Measurements from ENCODE around the gene BCL6. TPM values are rescaled to one million over a fixed set of nuclear protein-coding genes. Genes with fewer than 3 reads are reported as not detected.

Gene BCL6
- total and polyA plus RNA-seq, 12 donors = 27.9 to 154 (median 47.6) TPM

DNA sequence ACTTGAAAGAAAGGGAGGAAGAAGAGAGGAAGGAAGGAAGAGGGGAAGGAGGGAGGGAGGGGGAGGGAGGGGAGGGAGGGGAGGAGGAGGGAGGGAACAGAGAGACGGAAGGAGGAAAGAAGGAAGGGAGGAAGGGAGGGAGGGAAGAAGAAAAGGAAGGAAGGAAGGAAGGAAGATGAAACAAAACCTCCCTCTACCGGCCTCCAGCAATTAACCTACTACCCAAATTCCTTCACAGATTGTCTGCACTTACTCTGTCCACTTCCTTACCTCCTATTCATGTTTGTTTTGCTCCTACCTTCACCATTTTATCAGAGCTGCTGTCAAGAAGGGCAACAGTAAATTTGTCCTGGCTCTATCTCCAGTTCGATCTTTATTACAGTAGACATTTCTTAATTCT is 44.6 kb upstream of the BCL6 start:
- intact Hi-C loops (cut with DNase I) = loop anchor here in 1 of 10 donors (10.0 kb wide), 1 partner anchor 125 kb away; no protein-coding TSS in a partner anchor

DNA sequence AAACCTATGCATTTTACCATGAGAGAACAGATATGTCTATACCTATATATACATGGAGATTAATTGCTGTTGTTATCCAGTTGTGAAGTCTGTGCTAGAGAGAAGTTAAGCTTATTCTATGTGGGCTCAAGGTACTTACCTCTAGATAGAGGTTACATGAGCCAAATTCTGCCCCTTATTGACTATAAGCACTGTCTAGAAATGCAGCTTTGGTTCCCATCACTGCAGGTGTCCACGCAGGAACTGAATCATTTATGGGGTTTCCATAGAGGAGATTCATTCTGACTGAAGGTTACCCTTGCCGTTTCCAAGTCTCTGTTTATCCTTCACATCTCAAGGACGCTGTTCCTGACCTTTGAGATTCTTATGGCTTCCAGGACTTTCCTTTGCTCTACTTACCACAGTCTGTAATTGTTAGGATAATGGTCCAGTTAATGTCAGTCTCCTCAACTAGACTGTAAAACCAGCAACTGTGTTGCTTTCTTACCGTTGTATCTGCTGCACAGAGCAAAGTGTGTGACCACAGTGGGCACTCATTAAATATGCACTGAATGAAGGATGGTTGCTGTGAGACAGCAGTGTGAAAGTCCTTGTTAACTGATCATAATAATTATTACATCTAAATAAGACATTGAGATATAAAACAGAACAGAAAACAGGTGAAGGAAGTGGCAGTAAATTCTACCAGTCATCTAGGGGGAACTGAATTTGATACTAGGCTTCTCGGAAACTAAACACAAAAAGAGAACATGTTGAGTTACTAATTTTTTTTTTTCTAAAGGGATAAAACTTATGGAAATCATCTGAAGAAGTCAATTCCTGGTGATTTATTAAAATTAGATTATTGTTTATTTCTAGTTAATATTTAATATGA is 44.0 kb upstream of the BCL6 start:
- H3K27ac ChIP-seq = peak overlapping the region in 1 of 10 donors; percentile 5
- no peak for ATAC-seq

More for the DNA sequence above, 44.6 kb upstream of the BCL6 start:
- no peaks in the 10 kb centered on the region for H3K36me3 ChIP-seq
- H3K4me3 ChIP-seq = no peak overlapping the region
- DNase-seq = no peak
- TF ChIP-seq, protein P1, sequence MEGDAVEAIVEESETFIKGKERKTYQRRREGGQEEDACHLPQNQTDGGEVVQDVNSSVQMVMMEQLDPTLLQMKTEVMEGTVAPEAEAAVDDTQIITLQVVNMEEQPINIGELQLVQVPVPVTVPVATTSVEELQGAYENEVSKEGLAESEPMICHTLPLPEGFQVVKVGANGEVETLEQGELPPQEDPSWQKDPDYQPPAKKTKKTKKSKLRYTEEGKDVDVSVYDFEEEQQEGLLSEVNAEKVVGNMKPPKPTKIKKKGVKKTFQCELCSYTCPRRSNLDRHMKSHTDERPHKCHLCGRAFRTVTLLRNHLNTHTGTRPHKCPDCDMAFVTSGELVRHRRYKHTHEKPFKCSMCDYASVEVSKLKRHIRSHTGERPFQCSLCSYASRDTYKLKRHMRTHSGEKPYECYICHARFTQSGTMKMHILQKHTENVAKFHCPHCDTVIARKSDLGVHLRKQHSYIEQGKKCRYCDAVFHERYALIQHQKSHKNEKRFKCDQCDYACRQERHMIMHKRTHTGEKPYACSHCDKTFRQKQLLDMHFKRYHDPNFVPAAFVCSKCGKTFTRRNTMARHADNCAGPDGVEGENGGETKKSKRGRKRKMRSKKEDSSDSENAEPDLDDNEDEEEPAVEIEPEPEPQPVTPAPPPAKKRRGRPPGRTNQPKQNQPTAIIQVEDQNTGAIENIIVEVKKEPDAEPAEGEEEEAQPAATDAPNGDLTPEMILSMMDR (IDR thresholded peaks at IDR 0.05) = no peak
- H3K4me1 ChIP-seq = peaks cover 0 to 13% (median 0%) of the 10 kb centered on the region in 9 donors
- H3K27me3 ChIP-seq = no peaks in the 10 kb centered on the region
- no peaks in the 10 kb centered on the region for H3K9me3 ChIP-seq
- no peak for ATAC-seq
- peak overlapping the region in 1 of 10 donors; percentile 16 for H3K27ac ChIP-seq
- 63 to 64% methylated on average over 3 of the region's 3 CpGs for WGBS, 2 donors

DNA sequence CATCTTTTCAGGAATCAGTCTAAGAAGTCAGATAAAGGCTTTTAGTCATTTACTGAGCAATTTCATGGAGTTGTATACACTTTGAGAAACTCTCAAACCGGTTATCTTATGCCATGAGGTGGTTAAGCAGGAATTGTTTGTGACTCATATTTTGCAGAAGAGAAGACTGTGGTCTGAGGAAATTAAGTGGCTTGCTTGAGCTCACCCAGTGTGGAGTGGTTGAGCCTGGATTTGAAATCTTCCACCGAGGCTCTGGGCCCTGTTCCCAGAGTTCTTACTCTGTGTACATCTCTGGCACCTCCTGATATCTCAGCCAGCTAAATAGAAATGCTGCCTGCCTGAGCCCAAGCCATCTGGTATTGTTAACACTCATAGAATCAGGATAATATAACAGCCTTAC is 37.8 kb upstream of the BCL6 start:
- intact Hi-C loops (cut with DNase I) = loop anchor here in 1 of 10 donors (10.0 kb wide), 1 partner anchor 132 kb away; no protein-coding TSS in a partner anchor
- DNase-seq = peak; percentile 28 to 50

More for the DNA sequence above, 44.0 kb upstream of the BCL6 start:
- Histone ChIP-seq H3K36me3 (no peaks in the 10 kb centered on the region), H3K4me1 (peaks cover 0 to 13% (median 0%) of the 10 kb centered on the region in 9 donors), H3K4me3 (no peak overlapping the region), H3K9me3 (no peaks in the 10 kb centered on the region), H3K27me3 (no peaks in the 10 kb centered on the region)
- DNase-seq = no peak
- intact Hi-C loops (cut with DNase I) = loop anchor here in 1 of 10 donors (10.0 kb wide), 1 partner anchor 126 kb away; no protein-coding TSS in a partner anchor
- TF ChIP-seq, protein P1 (IDR thresholded peaks at IDR 0.05) = no peak
- WGBS, 2 donors = 84 to 91% methylated on average over 5 of the region's 5 CpGs

DNA sequence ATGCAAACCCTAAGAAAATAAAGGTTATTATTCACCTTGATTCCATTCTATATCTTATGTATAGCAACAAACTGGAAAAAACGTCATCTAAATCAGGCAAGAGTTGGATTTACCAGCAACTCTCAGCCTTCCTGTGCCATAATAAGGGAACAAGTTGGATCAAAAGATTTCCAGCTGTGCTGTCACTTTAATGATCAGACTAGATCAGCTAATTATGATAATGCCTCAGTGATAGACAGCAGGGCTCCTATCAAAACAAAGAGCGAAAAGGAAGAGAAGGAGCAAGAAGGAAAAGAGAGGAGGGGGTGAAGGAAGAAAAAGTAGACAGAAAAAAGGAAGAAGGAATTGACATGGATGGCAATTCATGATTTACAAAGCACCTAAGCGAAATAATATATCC is 36.7 kb upstream of the BCL6 start:
- intact Hi-C loops (cut with DNase I) = loop anchor here in 1 of 10 donors (10.0 kb wide), 1 partner anchor 133 kb away; no protein-coding TSS in a partner anchor
- WGBS, 2 donors = 80 to 85% methylated on average over 3 of the region's 3 CpGs
- Histone ChIP-seq H3K4me3 (no peak overlapping the region), H3K36me3 (no peaks in the 10 kb centered on the region), H3K27ac (no peak overlapping the region), H3K4me1 (peaks cover 0 to 27% (median 0%) of the 10 kb centered on the region in 9 donors), H3K27me3 (no peaks in the 10 kb centered on the region), H3K9me3 (no peaks in the 10 kb centered on the region)
- no peak for ATAC-seq
- no peak for DNase-seq
- TF ChIP-seq, protein P1 (IDR thresholded peaks at IDR 0.05) = no peak

More for the DNA sequence above, 37.8 kb upstream of the BCL6 start:
- H3K4me3 ChIP-seq = no peak overlapping the region
- no peaks in the 10 kb centered on the region for H3K27me3 ChIP-seq
- peak; percentile 65 to 98 (median 93) for ATAC-seq
- peak overlapping the region in 7 of 10 donors; percentile 4 to 57 (median 46) for H3K27ac ChIP-seq
- WGBS, 2 donors = 27 to 37% methylated on average over 2 of the region's 2 CpGs
- peaks cover 0 to 16% (median 0%) of the 10 kb centered on the region in 9 donors for H3K4me1 ChIP-seq
- no peaks in the 10 kb centered on the region for H3K9me3 ChIP-seq
- TF ChIP-seq, protein P1 (IDR thresholded peaks at IDR 0.05) = no peak
- H3K36me3 ChIP-seq = no peaks in the 10 kb centered on the region

Data from heart right ventricle (tissue), 16 donors.